ENCODE data around the gene ZBTB43. TPM values are rescaled to one million over a fixed set of nuclear protein-coding genes. Genes with fewer than 3 reads are reported as not detected.

ZBTB43 gene
- total and polyA plus RNA-seq, 10 of the 15 experiments (the other 5 are each of a cell fraction or from before 2014, with no cell fraction given), result 2.4 to 19.3 (median 8.7) TPM

DNA sequence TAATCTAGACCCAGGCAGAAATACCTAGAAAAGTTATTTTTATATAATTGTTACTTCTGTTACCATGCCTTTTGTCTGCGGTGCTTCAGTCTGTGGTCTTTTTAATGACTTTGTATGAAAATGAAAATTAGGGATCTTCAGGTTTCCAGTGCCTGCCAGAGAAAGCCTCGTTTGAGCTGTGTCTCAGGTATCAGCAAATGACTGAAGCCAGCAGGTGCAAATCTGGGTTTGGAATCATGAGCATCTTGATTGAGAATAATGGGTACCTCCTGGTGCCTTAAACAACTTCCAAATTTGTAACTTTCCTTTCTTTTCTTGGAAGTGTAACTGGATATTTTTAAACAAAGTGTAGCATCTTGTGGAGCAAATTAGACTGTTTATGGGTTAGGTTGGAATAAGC is 59.9 kb downstream of the ZBTB43 start:
- Histone ChIP-seq H3K4me2 (ENCODE audit: control insufficient read depth, insufficient read depth) (no peak overlapping the region), H3K9ac (ENCODE audit: control insufficient read depth, insufficient read depth, low read length) (no peak overlapping the region), H3K27ac (ENCODE audit: control insufficient read depth, insufficient read depth) (no peak overlapping the region), H3K79me2 (ENCODE audit: control insufficient read depth, insufficient read depth, low read length) (peaks cover 29% of the 10 kb centered on the region), H3K4me3 (no peak overlapping the region), H2AFZ (ENCODE audit: control insufficient read depth, low read depth, low read length) (no peak overlapping the region), H3K27me3 (replicated peaks in 1 of 2; ENCODE audit: control insufficient read depth in 2 of 2, insufficient read depth in 2 of 2, low read length in 1 of 2) (no peaks in the 10 kb centered on the region), H3K36me3 (ENCODE audit: control insufficient read depth in 2 of 2, insufficient read depth in 2 of 2, low read length in 1 of 2) (peaks cover 0 to 7% of the 10 kb centered on the region in 2 experiments; a peak in 1 of 4 replicates), H3K9me3 (replicated peaks; ENCODE audit: control insufficient read depth, insufficient read depth, low read length) (no peaks in the 10 kb centered on the region), H3K4me1 (ENCODE audit: control insufficient read depth, insufficient read depth, low read length) (peaks cover 6% of the 10 kb centered on the region), H4K20me1 (ENCODE audit: control insufficient read depth, insufficient read depth) (no peaks in the 10 kb centered on the region; the same call in 1 of the 2 replicates)
- intact Hi-C loops (cut with micrococcal nuclease; ENCODE audit: unreplicated experiment) (no loop called here), in situ Hi-C loops (cut with MboI) (no loop called here)
- no TSS peak for BruUV-seq (replicated peaks)
- ChIA-PET RAD21 (ENCODE audit: unreplicated experiment) (interaction anchor here (0.8 to 1.0 kb wide), 3 partner anchors 22 to 60 kb away, joined by 3 to 4 read pairs (median 3); partner anchors contain the start of gene ZBTB43), CTCF (interaction anchor here (0.9 to 1.6 kb wide), 5 partner anchors 14 to 158 kb away, joined by 3 to 4 read pairs (median 4); partner anchors contain the start of gene RALGPS1), POLR2A (interaction anchor here (0.6 to 2.2 kb wide), 6 partner anchors 13 to 60 kb away, joined by 3 to 9 read pairs (median 3); partner anchors contain the start of gene ZBTB43), SMC1A (ENCODE audit: uncharacterized antibody, unreplicated experiment) (interaction anchor here (1.0 to 3.5 kb wide), 6 partner anchors 8 to 58 kb away, joined by 3 to 19 read pairs (median 4); no protein-coding TSS in a partner anchor)
- DNase-seq (ENCODE audit: low read depth, low spot score) (no peak), FAIRE-seq (no peak), ATAC-seq (no peak)
- WGBS (ENCODE audit: insufficient coverage, insufficient replicate concordance, low lambda C conversion rate, missing lambda C conversion rate), result 52% methylated on average over 2 of the region's 2 CpGs
- no peak for TF ChIP-seq SMAD1 (IDR thresholded peaks at IDR 0.05; ENCODE audit: low read depth, partially characterized antibody)
- TF ChIP-seq, protein P1, sequence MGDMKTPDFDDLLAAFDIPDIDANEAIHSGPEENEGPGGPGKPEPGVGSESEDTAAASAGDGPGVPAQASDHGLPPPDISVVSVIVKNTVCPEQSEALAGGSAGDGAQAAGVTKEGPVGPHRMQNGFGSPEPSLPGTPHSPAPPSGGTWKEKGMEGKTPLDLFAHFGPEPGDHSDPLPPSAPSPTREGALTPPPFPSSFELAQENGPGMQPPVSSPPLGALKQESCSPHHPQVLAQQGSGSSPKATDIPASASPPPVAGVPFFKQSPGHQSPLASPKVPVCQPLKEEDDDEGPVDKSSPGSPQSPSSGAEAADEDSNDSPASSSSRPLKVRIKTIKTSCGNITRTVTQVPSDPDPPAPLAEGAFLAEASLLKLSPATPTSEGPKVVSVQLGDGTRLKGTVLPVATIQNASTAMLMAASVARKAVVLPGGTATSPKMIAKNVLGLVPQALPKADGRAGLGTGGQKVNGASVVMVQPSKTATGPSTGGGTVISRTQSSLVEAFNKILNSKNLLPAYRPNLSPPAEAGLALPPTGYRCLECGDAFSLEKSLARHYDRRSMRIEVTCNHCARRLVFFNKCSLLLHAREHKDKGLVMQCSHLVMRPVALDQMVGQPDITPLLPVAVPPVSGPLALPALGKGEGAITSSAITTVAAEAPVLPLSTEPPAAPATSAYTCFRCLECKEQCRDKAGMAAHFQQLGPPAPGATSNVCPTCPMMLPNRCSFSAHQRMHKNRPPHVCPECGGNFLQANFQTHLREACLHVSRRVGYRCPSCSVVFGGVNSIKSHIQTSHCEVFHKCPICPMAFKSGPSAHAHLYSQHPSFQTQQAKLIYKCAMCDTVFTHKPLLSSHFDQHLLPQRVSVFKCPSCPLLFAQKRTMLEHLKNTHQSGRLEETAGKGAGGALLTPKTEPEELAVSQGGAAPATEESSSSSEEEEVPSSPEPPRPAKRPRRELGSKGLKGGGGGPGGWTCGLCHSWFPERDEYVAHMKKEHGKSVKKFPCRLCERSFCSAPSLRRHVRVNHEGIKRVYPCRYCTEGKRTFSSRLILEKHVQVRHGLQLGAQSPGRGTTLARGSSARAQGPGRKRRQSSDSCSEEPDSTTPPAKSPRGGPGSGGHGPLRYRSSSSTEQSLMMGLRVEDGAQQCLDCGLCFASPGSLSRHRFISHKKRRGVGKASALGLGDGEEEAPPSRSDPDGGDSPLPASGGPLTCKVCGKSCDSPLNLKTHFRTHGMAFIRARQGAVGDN (IDR thresholded peaks at IDR 0.05), result no peak
- no peak for TF ChIP-seq PML (IDR thresholded peaks at IDR 0.05; ENCODE audit: low read length)
- TF ChIP-seq, protein P2, sequence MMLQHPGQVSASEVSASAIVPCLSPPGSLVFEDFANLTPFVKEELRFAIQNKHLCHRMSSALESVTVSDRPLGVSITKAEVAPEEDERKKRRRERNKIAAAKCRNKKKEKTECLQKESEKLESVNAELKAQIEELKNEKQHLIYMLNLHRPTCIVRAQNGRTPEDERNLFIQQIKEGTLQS (IDR thresholded peaks at IDR 0.05; ENCODE audit: borderline replicate concordance, extremely low read depth, low read depth, low read length), result no peak
- TF ChIP-seq, protein P3, sequence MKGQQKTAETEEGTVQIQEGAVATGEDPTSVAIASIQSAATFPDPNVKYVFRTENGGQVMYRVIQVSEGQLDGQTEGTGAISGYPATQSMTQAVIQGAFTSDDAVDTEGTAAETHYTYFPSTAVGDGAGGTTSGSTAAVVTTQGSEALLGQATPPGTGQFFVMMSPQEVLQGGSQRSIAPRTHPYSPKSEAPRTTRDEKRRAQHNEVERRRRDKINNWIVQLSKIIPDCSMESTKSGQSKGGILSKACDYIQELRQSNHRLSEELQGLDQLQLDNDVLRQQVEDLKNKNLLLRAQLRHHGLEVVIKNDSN (IDR thresholded peaks at IDR 0.05; ENCODE audit: borderline replicate concordance, extremely low read length, insufficient read depth, low read depth, low read length), result no peak
- no peak for TF ChIP-seq KLF5 (IDR thresholded peaks at IDR 0.05; ENCODE audit: partially characterized antibody)
- no peak for TF ChIP-seq CHD4 (IDR thresholded peaks at IDR 0.05)
- no peak for TF ChIP-seq ZNF384 (IDR thresholded peaks at IDR 0.05; ENCODE audit: borderline replicate concordance, low read depth, low read length)
- no peak for TF ChIP-seq IRF4 (IDR thresholded peaks at IDR 0.05; ENCODE audit: low read depth, low read length)
- TF ChIP-seq POU2F2 (IDR thresholded peaks at IDR 0.05; ENCODE audit: borderline replicate concordance, low read depth, low read length), result no peak
- no peak for TF ChIP-seq NFYB (IDR thresholded peaks at IDR 0.05; ENCODE audit: insufficient read depth, low read depth, low read length)
- TF ChIP-seq DPF2 (IDR thresholded peaks at IDR 0.05), result no peak
- TF ChIP-seq, protein P4, sequence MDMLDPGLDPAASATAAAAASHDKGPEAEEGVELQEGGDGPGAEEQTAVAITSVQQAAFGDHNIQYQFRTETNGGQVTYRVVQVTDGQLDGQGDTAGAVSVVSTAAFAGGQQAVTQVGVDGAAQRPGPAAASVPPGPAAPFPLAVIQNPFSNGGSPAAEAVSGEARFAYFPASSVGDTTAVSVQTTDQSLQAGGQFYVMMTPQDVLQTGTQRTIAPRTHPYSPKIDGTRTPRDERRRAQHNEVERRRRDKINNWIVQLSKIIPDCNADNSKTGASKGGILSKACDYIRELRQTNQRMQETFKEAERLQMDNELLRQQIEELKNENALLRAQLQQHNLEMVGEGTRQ (IDR thresholded peaks at IDR 0.05; ENCODE audit: borderline replicate concordance, low read depth, low read length), result no peak
- TF ChIP-seq GATAD2B (conservative IDR thresholded peaks at IDR 0.05; ENCODE audit: low read depth), result no peak
- no peak for TF ChIP-seq HDAC2 (IDR thresholded peaks at IDR 0.05)
